ENCODE measurements around the gene NPIPB6.
"Not testable (repeated sequence)": the region's sequence is repeated elsewhere in the genome, so short reads cannot be mapped to it uniquely, and the experiment has no call there.

Gene NPIPB6

DNA sequence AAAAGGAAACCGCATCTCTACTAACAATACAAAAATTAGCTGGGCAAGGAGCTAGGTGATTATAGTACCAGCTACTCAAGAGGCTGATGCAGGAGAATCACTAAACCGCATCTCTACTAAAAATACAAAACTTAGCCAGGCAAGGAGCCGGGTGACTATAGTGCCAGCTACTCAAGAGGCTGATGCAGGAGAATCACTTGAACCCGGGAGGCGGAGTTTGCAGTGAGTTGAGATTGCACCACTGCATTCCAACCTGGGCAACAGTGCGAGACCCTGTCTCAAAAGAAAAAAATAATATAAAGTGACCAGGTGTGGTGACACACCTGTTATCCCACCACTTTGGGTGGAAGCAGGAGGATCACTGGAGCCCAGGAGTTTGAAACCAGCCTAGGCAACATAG, 25.1 kb downstream of the NPIPB6 start:
- H3K27ac ChIP-seq (ENCODE audit: low read length); H3K4me1 ChIP-seq (ENCODE audit: control insufficient read depth, low read depth, low read length); H3K27me3 ChIP-seq (ENCODE audit: control insufficient read depth, insufficient read depth, low read length); H3K4me3 ChIP-seq (ENCODE audit: low read length); H3K9me3 ChIP-seq (ENCODE audit: control insufficient read depth, low read depth, low read length); H3K36me3 ChIP-seq (ENCODE audit: control insufficient read depth, low read depth, low read length); H3K9ac ChIP-seq (ENCODE audit: low read length): not testable (repeated sequence)

DNA sequence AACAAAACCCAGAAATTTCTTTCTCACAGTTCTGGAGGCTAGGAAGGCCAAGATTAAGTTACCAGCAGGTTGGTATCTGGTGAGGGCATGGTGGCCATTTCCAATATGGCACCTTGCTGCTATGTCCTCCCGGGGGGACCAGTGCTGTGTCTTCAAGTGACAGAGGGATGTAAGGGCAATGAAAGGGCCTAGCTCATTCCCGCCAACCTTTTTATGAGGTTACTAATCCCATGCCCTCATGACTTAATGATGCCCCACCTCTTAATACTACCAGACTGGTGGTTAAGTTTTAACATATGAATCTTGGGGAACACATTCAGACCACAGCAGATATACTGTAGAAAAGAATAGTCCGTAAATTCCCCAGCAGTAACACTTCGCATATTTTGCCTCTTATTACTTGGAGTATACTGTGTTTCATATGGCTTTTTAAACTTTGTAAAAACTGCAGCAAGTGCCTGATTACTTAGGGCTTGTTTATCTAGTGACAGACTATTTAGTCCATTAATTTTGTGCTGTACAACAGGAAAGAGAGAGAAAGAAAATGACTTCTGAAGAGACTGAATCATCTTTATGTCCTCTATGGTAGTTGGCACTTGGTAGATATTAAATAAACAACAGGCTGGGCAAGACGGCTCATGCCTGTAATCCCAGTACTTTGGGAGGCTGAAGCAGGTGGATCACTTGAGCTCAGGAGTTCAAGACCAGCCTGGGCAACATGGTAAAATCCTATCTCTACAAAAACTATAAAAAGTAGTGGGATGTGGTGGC, 26.2 kb downstream of the NPIPB6 start:
- H3K27me3 ChIP-seq (ENCODE audit: control insufficient read depth, insufficient read depth, low read length); H3K27ac ChIP-seq (ENCODE audit: low read length); H3K4me3 ChIP-seq (ENCODE audit: low read length); H3K9ac ChIP-seq (ENCODE audit: low read length); H3K36me3 ChIP-seq (ENCODE audit: control insufficient read depth, low read depth, low read length); H3K4me1 ChIP-seq (ENCODE audit: control insufficient read depth, low read depth, low read length); H3K9me3 ChIP-seq (ENCODE audit: control insufficient read depth, low read depth, low read length): not testable (repeated sequence)

DNA sequence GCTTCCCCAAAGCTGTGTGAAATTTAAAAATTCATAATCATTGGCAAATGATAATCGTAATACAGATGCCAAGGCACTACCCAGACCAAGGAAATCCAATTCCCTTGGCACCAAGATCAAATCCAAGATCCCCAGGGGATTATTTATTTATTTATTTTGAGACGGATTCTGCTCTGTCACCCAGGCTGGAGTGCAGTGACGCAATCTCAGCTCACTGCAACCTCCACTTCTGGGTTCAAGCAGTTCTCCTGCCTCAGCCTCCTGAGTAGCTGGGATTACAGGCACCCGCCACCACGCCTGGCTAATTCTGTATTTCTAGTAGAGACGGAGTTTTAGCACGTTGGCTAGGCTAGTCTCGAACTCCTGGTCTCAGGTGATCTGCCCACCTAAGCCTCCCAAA, 27.6 kb downstream of the NPIPB6 start:
- H3K9me3 ChIP-seq (ENCODE audit: control insufficient read depth, low read depth, low read length); H3K9ac ChIP-seq (ENCODE audit: low read length); H3K27me3 ChIP-seq (ENCODE audit: control insufficient read depth, insufficient read depth, low read length); H3K4me1 ChIP-seq (ENCODE audit: control insufficient read depth, low read depth, low read length); H3K27ac ChIP-seq (ENCODE audit: low read length); H3K36me3 ChIP-seq (ENCODE audit: control insufficient read depth, low read depth, low read length); H3K4me3 ChIP-seq (ENCODE audit: low read length): not testable (repeated sequence)

- not testable (repeated sequence) for H3K9me3 ChIP-seq (ENCODE audit: control insufficient read depth, low read depth, low read length); H3K4me3 ChIP-seq (ENCODE audit: low read length); H3K4me1 ChIP-seq (ENCODE audit: control insufficient read depth, low read depth, low read length); H3K36me3 ChIP-seq (ENCODE audit: control insufficient read depth, low read depth, low read length); H3K27ac ChIP-seq (ENCODE audit: low read length); H3K9ac ChIP-seq (ENCODE audit: low read length); H3K27me3 ChIP-seq (ENCODE audit: control insufficient read depth, insufficient read depth, low read length)
Measured at GRCh38 chr16:28332632-28333031, 30.7 kb downstream of the NPIPB6 start.

GRCh38 chr16:28330981-28331380, 32.3 kb downstream of the NPIPB6 start:
- not testable (repeated sequence) for H3K9me3 ChIP-seq (ENCODE audit: control insufficient read depth, low read depth, low read length); H3K4me3 ChIP-seq (ENCODE audit: low read length); H3K27ac ChIP-seq (ENCODE audit: low read length); H3K9ac ChIP-seq (ENCODE audit: low read length); H3K27me3 ChIP-seq (ENCODE audit: control insufficient read depth, insufficient read depth, low read length); H3K36me3 ChIP-seq (ENCODE audit: control insufficient read depth, low read depth, low read length); H3K4me1 ChIP-seq (ENCODE audit: control insufficient read depth, low read depth, low read length)

GRCh38 chr16:28330232-28330631, 33.1 kb downstream of the NPIPB6 start:
- H3K36me3 ChIP-seq (ENCODE audit: control insufficient read depth, low read depth, low read length); H3K27ac ChIP-seq (ENCODE audit: low read length); H3K27me3 ChIP-seq (ENCODE audit: control insufficient read depth, insufficient read depth, low read length); H3K9ac ChIP-seq (ENCODE audit: low read length); H3K4me1 ChIP-seq (ENCODE audit: control insufficient read depth, low read depth, low read length); H3K4me3 ChIP-seq (ENCODE audit: low read length); H3K9me3 ChIP-seq (ENCODE audit: control insufficient read depth, low read depth, low read length): not testable (repeated sequence)

- no peak overlapping the region for H3K9ac ChIP-seq (ENCODE audit: low read length)
- peaks cover 3% of the 10 kb centered on the region for H3K4me1 ChIP-seq (ENCODE audit: control insufficient read depth, low read depth, low read length)
- H3K27me3 ChIP-seq (ENCODE audit: control insufficient read depth, insufficient read depth, low read length), result no peaks in the 10 kb centered on the region
- H3K4me3 ChIP-seq (ENCODE audit: low read length), result no peak overlapping the region
- H3K9me3 ChIP-seq (ENCODE audit: control insufficient read depth, low read depth, low read length), result no peaks in the 10 kb centered on the region
- no peaks in the 10 kb centered on the region for H3K36me3 ChIP-seq (ENCODE audit: control insufficient read depth, low read depth, low read length)
- H3K27ac ChIP-seq (ENCODE audit: low read length), result no peak overlapping the region
Measured at GRCh38 chr16:28326881-28327610, 36.3 kb downstream of the NPIPB6 start.

GRCh38 chr16:28324887-28325279, 38.4 kb downstream of the NPIPB6 start:
- H3K27me3 ChIP-seq (ENCODE audit: control insufficient read depth, insufficient read depth, low read length), result no peaks in the 10 kb centered on the region
- no peak overlapping the region for H3K9ac ChIP-seq (ENCODE audit: low read length)
- no peaks in the 10 kb centered on the region for H3K9me3 ChIP-seq (ENCODE audit: control insufficient read depth, low read depth, low read length)
- H3K27ac ChIP-seq (ENCODE audit: low read length), result no peak overlapping the region
- H3K4me3 ChIP-seq (ENCODE audit: low read length), result no peak overlapping the region
- no peaks in the 10 kb centered on the region for H3K36me3 ChIP-seq (ENCODE audit: control insufficient read depth, low read depth, low read length)
- H3K4me1 ChIP-seq (ENCODE audit: control insufficient read depth, low read depth, low read length), result no peaks in the 10 kb centered on the region

- no peaks in the 10 kb centered on the region for H3K36me3 ChIP-seq (ENCODE audit: control insufficient read depth, low read depth, low read length)
- H3K4me3 ChIP-seq (ENCODE audit: low read length), result no peak overlapping the region
- H3K4me1 ChIP-seq (ENCODE audit: control insufficient read depth, low read depth, low read length), result no peaks in the 10 kb centered on the region
Measured at GRCh38 chr16:28324235-28324886, 38.9 kb downstream of the NPIPB6 start.

DNA sequence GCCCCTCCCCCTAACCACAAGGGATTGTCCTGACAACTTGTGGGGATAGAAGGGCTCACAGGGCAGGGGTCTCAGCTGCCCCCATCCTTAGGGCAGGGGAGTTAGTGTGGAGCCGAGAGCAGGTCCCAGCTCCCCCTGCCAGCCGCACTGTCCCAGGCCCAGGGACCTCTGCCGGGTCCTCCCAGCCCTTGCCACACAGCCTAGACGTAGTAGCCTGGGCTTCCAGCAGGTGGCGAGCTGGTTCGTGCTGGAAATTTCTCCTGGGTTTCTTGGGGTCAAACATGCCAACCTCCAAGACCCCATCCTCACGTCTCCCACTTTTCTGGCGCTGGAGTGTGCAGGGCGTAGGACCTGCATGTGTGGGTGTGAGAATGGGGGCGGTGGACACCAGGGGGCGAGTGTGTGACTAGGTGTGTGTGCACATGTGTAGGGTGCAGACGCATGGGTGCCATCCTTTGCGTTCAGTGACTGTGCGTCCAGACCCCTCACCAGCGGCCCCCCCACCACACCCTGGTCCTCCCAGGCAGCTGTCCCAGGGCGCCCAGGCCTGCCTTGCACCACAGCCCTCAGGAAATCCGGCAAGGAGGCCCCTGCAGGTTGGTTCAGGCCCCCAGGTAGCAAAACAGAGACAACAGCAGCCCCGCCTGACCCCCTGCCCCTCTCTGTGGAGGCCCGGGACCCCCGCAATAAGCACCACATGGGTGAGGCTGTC, 41.5 kb downstream of the NPIPB6 start:
- Histone ChIP-seq H3K9me3 (ENCODE audit: control insufficient read depth, low read depth, low read length) (no peaks in the 10 kb centered on the region), H3K27ac (ENCODE audit: low read length) (no peak overlapping the region), H3K4me1 (ENCODE audit: control insufficient read depth, low read depth, low read length) (no peaks in the 10 kb centered on the region), H3K27me3 (ENCODE audit: control insufficient read depth, insufficient read depth, low read length) (no peaks in the 10 kb centered on the region), H3K9ac (ENCODE audit: low read length) (no peak overlapping the region), H3K4me3 (ENCODE audit: low read length) (no peak overlapping the region), H3K36me3 (ENCODE audit: control insufficient read depth, low read depth, low read length) (peaks cover 10% of the 10 kb centered on the region)

More at GRCh38 chr16:28324235-28324886, 38.9 kb downstream of the NPIPB6 start:
- no peak overlapping the region for H3K27ac ChIP-seq (ENCODE audit: low read length)
- H3K27me3 ChIP-seq (ENCODE audit: control insufficient read depth, insufficient read depth, low read length), result no peaks in the 10 kb centered on the region
- no peak overlapping the region for H3K9ac ChIP-seq (ENCODE audit: low read length)
- H3K9me3 ChIP-seq (ENCODE audit: control insufficient read depth, low read depth, low read length), result no peaks in the 10 kb centered on the region

GRCh38 chr16:28320741-28321140, 42.6 kb downstream of the NPIPB6 start:
- no peaks in the 10 kb centered on the region for H3K4me1 ChIP-seq (ENCODE audit: control insufficient read depth, low read depth, low read length)
- H3K9ac ChIP-seq (ENCODE audit: low read length), result no peak overlapping the region
- H3K27me3 ChIP-seq (ENCODE audit: control insufficient read depth, insufficient read depth, low read length), result no peaks in the 10 kb centered on the region
- no peaks in the 10 kb centered on the region for H3K9me3 ChIP-seq (ENCODE audit: control insufficient read depth, low read depth, low read length)
- no peak overlapping the region for H3K4me3 ChIP-seq (ENCODE audit: low read length)
- no peak overlapping the region for H3K27ac ChIP-seq (ENCODE audit: low read length)
- peaks cover 10% of the 10 kb centered on the region for H3K36me3 ChIP-seq (ENCODE audit: control insufficient read depth, low read depth, low read length)
